K562 (cell line): ENCODE measurements around the gene MADCAM1. TPM values are rescaled to one million over a fixed set of nuclear protein-coding genes. Genes with fewer than 3 reads are reported as not detected.

ENCODE experiments used
- ATAC-seq: fragments of 200-7000 bp; cut with Tn5 transposase; 3 replicates; pipeline ENCODE4 v1.9.1; 2020; ENCODE audit warnings: moderate library complexity
- BruUV-seq: library from RNA; stranded (reverse); fragments of 400-500 nt; replicated peaks from 2 replicates; lab custom pipeline; 2021; lab: Mats Ljungman, UMichigan
- CTCF ChIA-PET: fragments of 300-600 bp; formaldehyde crosslinking; extraction: SDS; loops from one replicate; lab custom pipeline; 2021; ENCODE audit warnings: low intra/inter-chr PET ratio; lab: Yijun Ruan, JAX
- POLR2A ChIA-PET: fragments of 300-600, 350-650 bp; sonication (Branson Sonifier 250); formaldehyde crosslinking; extraction: SDS; loops from one replicate; lab custom pipeline; 2021; ENCODE audit warnings: antibody characterized with exemption, inconsistent platforms; lab: Yijun Ruan, JAX
- DNase-seq, 4 experiments: peaks; one replicate each; pipeline versions ENCODE4 v3.0.0 to v3.0.0-alpha.2; 2011 to 2018; ENCODE audit warnings: low spot score in 3 of 4, mixed read lengths in 3 of 4; ENCODE audit errors: extremely low read depth in 1 of 4
- FAIRE-seq: peaks from 2 replicates; lab custom pipeline; 2011; peaks lifted over from hg19 to GRCh38; lab: Jason Lieb, UNC
- H2AFZ ChIP-seq: 2 replicates; pipeline ENCODE4 v1.6.0; 2011; ENCODE audit warnings: low read depth, low read length, control low read depth, inconsistent platforms
- H3K27ac ChIP-seq: fragments of 200-600 bp; 3 replicates; pipeline ENCODE4 v1.8.0; 2011; ENCODE audit warnings: low read depth, mild to moderate bottlenecking, control low read depth, inconsistent platforms, low read length, moderate library complexity, mixed read lengths; ENCODE audit errors: extremely low read depth
- H3K27me3 ChIP-seq, 2 experiments: fragments of 300-600 bp in 1 of 2; 2 replicates in 1 of 2; 3 replicates in 1 of 2; pipeline versions ENCODE4 v1.6.0 to v1.8.0; 2011; ENCODE audit warnings: inconsistent platforms in 2 of 2, low read length in 2 of 2, mild to moderate bottlenecking in 1 of 2, mixed read lengths in 1 of 2, moderate library complexity in 1 of 2; ENCODE audit not compliant: control insufficient read depth in 2 of 2, insufficient read depth in 2 of 2
- H3K36me3 ChIP-seq: fragments of 300-600 bp; 3 replicates; pipeline ENCODE4 v1.8.0; 2011; ENCODE audit warnings: mild to moderate bottlenecking, low read length, inconsistent platforms; ENCODE audit not compliant: control insufficient read depth, insufficient read depth
- H3K4me1 ChIP-seq, 2 experiments: fragments of 200-600 bp in 1 of 2; replicated peaks in 1 of 2; 2 replicates in 1 of 2; 3 replicates in 1 of 2; pipeline versions ENCODE4 v1.5.1 to v1.8.0; 2011; ENCODE audit warnings: inconsistent platforms in 2 of 2, low read length in 2 of 2, mild to moderate bottlenecking in 1 of 2, mixed read lengths in 1 of 2, moderate library complexity in 1 of 2; ENCODE audit not compliant: control insufficient read depth in 2 of 2, insufficient read depth in 2 of 2
- H3K4me2 ChIP-seq: 2 replicates; pipeline ENCODE4 v1.6.1; 2011; ENCODE audit warnings: low read length, control low read depth, inconsistent platforms, mixed read lengths; ENCODE audit not compliant: insufficient read depth
- H3K4me3 ChIP-seq: fragments of 200-600 bp; sonication (generic), shearing (Covaris generic); 2 replicates; pipeline ENCODE4 v1.5.1; 2016; ENCODE audit warnings: control low read depth, inconsistent platforms
- H3K79me2 ChIP-seq: fragments of 200-600 bp; 3 replicates; pipeline ENCODE4 v1.8.0; 2011; ENCODE audit warnings: low read length, inconsistent platforms; ENCODE audit not compliant: control insufficient read depth, insufficient read depth
- H3K9ac ChIP-seq, 2 experiments: 2 replicates each; pipeline versions ENCODE4 v1.6.0 to v1.6.1; 2011; ENCODE audit warnings: low read depth in 2 of 2, low read length in 2 of 2, control low read depth in 1 of 2, inconsistent platforms in 1 of 2, mild to moderate bottlenecking in 1 of 2, mixed read lengths in 1 of 2; ENCODE audit not compliant: insufficient read depth in 1 of 2
- H3K9me1 ChIP-seq: one replicate; pipeline ENCODE4 v1.6.0; 2011; ENCODE audit warnings: inconsistent platforms, mild to moderate bottlenecking, low read length, moderate library complexity; ENCODE audit not compliant: control insufficient read depth, insufficient read depth
- H3K9me3 ChIP-seq: replicated peaks from 2 replicates; pipeline ENCODE4 v1.5.1; 2011; ENCODE audit warnings: low read depth, low read length, inconsistent platforms; ENCODE audit not compliant: control insufficient read depth, insufficient read depth
- H4K20me1 ChIP-seq: replicated peaks from 2 replicates; pipeline ENCODE4 v1.6.1; 2011; ENCODE audit warnings: low read length, inconsistent platforms, mixed read lengths; ENCODE audit not compliant: control insufficient read depth, insufficient read depth
- ARHGAP35 ChIP-seq: fragments of 450-650 bp; IDR thresholded peaks from 2 replicates; pipeline ENCODE4 v1.6.1; 2018; ENCODE audit not compliant: partially characterized antibody
- MCM3 ChIP-seq: fragments of 450-650 bp; IDR thresholded peaks from 2 replicates; pipeline ENCODE4 v1.6.1; 2016
- XRCC3 ChIP-seq: fragments of 450-650 bp; IDR thresholded peaks from 2 replicates; pipeline ENCODE4 v1.6.1; 2017; ENCODE audit warnings: mild to moderate bottlenecking, moderate library complexity
- WGBS: fragments of 100-300 bp; shearing (Covaris generic); methylation state at CpG from one replicate; pipeline ENCODE4 v1.1.6; 2016; ENCODE audit warnings: low coverage, mixed read lengths; ENCODE audit not compliant: insufficient coverage; ENCODE audit errors: missing lambda C conversion rate; 5-methylcytosine and 5-hydroxymethylcytosine counted together
- in situ Hi-C: fragments of 300-500 bp; cut with MboI; formaldehyde crosslinking; loops from 4 replicates; pipeline ENCODE4 v1.15.0; 2018; ENCODE audit warnings: inconsistent platforms, mixed read lengths
- intact Hi-C: fragments of 100-400 bp; cut with micrococcal nuclease; formaldehyde crosslinking; loops from 2 replicates; pipeline ENCODE4 v1.14.2; 2022
- polyA plus RNA-seq, 8 experiments: library from polyadenylated mRNA; depleted of rRNA in 4 of 8; stranded (reverse) in 5 of 8; unstranded in 3 of 8; fragments of >200 nt; fragmentation: Nextera tagmentation in 2 of 8; fragmentation: Illumina TruSeq in 1 of 8; extraction: Ambion mirVana in 2 of 8; extraction: Trizol in 1 of 8; gene quantifications; 2 replicates each; pipeline versions ENCODE4 v1.2.1 to v1.2.3, GENCODE V29; 2011 to 2014; ENCODE audit warnings: inconsistent platforms in 1 of 8, missing spikeins in 1 of 8
- total RNA-seq, 7 experiments: library from RNA; depleted of rRNA in 6 of 7; stranded (reverse); fragments of >200 nt in 6 of 7; fragmentation: Illumina TruSeq in 2 of 7; extraction: Trizol in 2 of 7; gene quantifications; 2 replicates each; pipeline versions ENCODE4 v1.2.1 to v1.2.3, GENCODE V29; 2011 to 2021; ENCODE audit warnings: low replicate concordance in 1 of 7
- TF ChIP-seq, protein P1 (sequence below): fragments of 200-800 bp; sonication (Bioruptor generic); IDR thresholded peaks from 2 replicates; pipeline ENCODE4 v1.6.1; 2017; ENCODE audit warnings: missing genetic modification characterization, missing compliant biosample characterization

The MADCAM1 gene
- total and polyA plus RNA-seq, 9 of the 15 experiments (the other 6 are each of a cell fraction or from before 2014, with no cell fraction given), result 0.09 to 0.36 (median 0.09) TPM; not detected in 6

DNA sequence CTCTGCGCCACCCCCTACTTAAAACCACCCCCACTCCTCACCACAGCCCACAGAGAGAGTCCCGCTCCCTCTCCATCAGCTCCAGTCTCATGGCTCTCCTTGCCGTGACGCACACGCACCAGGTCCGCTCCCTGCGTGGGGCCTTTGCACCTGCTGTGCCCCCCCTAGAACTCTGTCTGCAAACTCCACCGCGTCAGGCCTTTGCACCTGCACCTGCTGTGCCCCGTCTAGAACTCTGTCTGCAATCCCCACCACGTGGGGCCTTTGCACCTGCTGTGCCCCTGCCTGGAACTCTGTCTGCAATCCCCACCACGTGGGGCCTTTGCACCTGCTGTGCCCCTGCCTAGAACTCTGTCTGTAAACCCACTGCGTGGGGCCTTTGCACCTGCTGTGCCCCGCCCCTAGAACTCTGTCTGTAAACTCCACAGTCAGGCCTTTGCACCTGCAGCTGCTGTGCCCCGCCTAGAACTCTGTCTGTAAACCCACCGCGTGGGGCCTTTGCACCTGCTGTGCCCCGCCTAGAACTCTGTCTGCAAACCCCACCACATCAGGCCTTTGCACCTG lies 39.7 kb upstream of the MADCAM1 start:
- no TSS peak for BruUV-seq

More for the DNA sequence above, 39.7 kb upstream of the MADCAM1 start:
- no peak overlapping the region for H2AFZ ChIP-seq
- H3K9ac ChIP-seq, result no peak overlapping the region
- WGBS, result 25% methylated on average over 17 of the region's 18 CpGs
- no peaks in the 10 kb centered on the region for H4K20me1 ChIP-seq
- TF ChIP-seq, protein P1, sequence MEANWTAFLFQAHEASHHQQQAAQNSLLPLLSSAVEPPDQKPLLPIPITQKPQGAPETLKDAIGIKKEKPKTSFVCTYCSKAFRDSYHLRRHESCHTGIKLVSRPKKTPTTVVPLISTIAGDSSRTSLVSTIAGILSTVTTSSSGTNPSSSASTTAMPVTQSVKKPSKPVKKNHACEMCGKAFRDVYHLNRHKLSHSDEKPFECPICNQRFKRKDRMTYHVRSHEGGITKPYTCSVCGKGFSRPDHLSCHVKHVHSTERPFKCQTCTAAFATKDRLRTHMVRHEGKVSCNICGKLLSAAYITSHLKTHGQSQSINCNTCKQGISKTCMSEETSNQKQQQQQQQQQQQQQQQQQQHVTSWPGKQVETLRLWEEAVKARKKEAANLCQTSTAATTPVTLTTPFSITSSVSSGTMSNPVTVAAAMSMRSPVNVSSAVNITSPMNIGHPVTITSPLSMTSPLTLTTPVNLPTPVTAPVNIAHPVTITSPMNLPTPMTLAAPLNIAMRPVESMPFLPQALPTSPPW (CRISPR knock-in tag), result no peak
- no peak for TF ChIP-seq XRCC3
- no peak for TF ChIP-seq MCM3
- no peak for TF ChIP-seq ARHGAP35
- no peak overlapping the region for H3K4me3 ChIP-seq
- no peaks in the 10 kb centered on the region for H3K79me2 ChIP-seq
- H3K27ac ChIP-seq, result no peak overlapping the region
- ChIA-PET CTCF (interaction anchor here (0.6 kb wide), 1 partner anchor 115 kb away, joined by 3 read pairs; no protein-coding TSS in a partner anchor), POLR2A (interaction anchor here (0.9 to 1.2 kb wide), 2 partner anchors 8 to 12 kb away, joined by 4 to 8 read pairs; no protein-coding TSS in a partner anchor)
- in situ Hi-C loops, result no loop called here
- H3K9me1 ChIP-seq, result no peaks in the 10 kb centered on the region
- no peaks in the 10 kb centered on the region for H3K36me3 ChIP-seq
- FAIRE-seq (no peak), DNase-seq (no peak), ATAC-seq (no peak)
- no peak overlapping the region for H3K4me2 ChIP-seq
- H3K27me3 ChIP-seq, result peaks cover 6 to 48% of the 10 kb centered on the region in 2 experiments; a peak in 4 of 5 replicates
- H3K4me1 ChIP-seq, result peaks cover 5 to 27% of the 10 kb centered on the region in 2 experiments; a peak in 4 of 5 replicates
- intact Hi-C loops, result no loop called here
- no peaks in the 10 kb centered on the region; the same call in 1 of the 2 replicates for H3K9me3 ChIP-seq
